Gastrocnemius medialis (tissue), 4 donors: ENCODE results near the gene NNAT.

ENCODE experiments used
- POLR2A ChIP-seq, 2 donors: fragments of 450-650 bp; IDR thresholded peaks; one replicate each; pipeline ENCODE4 v1.6.1; 2017; ENCODE audit warnings: antibody characterized with exemption in 2 of 2, mild to moderate bottlenecking in 2 of 2, moderate library complexity in 2 of 2
- TF ChIP-seq, protein P1 (sequence below), 5 experiments: fragments of 450-650 bp in 3 of 5; fragments of 200-600 bp in 2 of 5; sonication (generic) in 2 of 5; IDR thresholded peaks in 4 of 5; conservative IDR thresholded peaks in 1 of 5; 1 replicate in 4 of 5; 2 replicates in 1 of 5; pipeline ENCODE4 v1.5.1; 2016 to 2019; ENCODE audit warnings: antibody characterized with exemption in 5 of 5, mild to moderate bottlenecking in 3 of 5, moderate library complexity in 3 of 5

- TF ChIP-seq, protein P1, sequence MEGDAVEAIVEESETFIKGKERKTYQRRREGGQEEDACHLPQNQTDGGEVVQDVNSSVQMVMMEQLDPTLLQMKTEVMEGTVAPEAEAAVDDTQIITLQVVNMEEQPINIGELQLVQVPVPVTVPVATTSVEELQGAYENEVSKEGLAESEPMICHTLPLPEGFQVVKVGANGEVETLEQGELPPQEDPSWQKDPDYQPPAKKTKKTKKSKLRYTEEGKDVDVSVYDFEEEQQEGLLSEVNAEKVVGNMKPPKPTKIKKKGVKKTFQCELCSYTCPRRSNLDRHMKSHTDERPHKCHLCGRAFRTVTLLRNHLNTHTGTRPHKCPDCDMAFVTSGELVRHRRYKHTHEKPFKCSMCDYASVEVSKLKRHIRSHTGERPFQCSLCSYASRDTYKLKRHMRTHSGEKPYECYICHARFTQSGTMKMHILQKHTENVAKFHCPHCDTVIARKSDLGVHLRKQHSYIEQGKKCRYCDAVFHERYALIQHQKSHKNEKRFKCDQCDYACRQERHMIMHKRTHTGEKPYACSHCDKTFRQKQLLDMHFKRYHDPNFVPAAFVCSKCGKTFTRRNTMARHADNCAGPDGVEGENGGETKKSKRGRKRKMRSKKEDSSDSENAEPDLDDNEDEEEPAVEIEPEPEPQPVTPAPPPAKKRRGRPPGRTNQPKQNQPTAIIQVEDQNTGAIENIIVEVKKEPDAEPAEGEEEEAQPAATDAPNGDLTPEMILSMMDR (IDR thresholded peaks at IDR 0.05 in 4 of 5, conservative IDR thresholded peaks at IDR 0.05 in 1 of 5), result no peak
- no peak for TF ChIP-seq POLR2A (IDR thresholded peaks at IDR 0.05)
Measured at GRCh38 chr20:37531856-37532255, 10.8 kb downstream of the NNAT start.
